ENCODE data around the gene OBSL1.

OBSL1 gene

DNA sequence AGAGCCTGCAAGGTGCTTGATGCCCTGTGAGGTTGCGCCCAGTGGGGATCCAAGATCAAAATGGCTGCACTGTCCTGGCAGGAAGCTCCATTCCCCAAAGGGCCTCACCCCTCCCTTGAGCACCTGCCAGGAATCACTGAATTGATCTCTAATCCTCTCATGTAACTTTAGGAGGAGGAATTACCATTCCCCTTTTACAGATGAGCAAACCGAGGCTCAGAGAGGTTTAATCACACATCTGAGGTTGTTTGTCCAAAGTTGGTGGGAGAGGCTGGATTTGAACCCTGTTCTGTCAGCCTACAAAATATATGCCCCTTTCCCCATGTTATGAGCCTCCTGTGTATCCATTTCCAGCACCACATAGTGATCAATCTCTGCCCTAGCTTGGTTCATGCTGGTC is 46.5 kb downstream of the OBSL1 start:
- TF ChIP-seq, protein P1, sequence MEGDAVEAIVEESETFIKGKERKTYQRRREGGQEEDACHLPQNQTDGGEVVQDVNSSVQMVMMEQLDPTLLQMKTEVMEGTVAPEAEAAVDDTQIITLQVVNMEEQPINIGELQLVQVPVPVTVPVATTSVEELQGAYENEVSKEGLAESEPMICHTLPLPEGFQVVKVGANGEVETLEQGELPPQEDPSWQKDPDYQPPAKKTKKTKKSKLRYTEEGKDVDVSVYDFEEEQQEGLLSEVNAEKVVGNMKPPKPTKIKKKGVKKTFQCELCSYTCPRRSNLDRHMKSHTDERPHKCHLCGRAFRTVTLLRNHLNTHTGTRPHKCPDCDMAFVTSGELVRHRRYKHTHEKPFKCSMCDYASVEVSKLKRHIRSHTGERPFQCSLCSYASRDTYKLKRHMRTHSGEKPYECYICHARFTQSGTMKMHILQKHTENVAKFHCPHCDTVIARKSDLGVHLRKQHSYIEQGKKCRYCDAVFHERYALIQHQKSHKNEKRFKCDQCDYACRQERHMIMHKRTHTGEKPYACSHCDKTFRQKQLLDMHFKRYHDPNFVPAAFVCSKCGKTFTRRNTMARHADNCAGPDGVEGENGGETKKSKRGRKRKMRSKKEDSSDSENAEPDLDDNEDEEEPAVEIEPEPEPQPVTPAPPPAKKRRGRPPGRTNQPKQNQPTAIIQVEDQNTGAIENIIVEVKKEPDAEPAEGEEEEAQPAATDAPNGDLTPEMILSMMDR (IDR thresholded peaks at IDR 0.05; ENCODE audit: low read depth, low read length): no peak
- Histone ChIP-seq H3K9me3 (no peaks in the 10 kb centered on the region), H3K36me3 (no peaks in the 10 kb centered on the region), H3K4me1 (peaks cover 74% of the 10 kb centered on the region), H3K27me3 (no peaks in the 10 kb centered on the region), H3K4me3 (ENCODE audit: low read depth, low read length) (no peak overlapping the region)
- no peak for DNase-seq

DNA sequence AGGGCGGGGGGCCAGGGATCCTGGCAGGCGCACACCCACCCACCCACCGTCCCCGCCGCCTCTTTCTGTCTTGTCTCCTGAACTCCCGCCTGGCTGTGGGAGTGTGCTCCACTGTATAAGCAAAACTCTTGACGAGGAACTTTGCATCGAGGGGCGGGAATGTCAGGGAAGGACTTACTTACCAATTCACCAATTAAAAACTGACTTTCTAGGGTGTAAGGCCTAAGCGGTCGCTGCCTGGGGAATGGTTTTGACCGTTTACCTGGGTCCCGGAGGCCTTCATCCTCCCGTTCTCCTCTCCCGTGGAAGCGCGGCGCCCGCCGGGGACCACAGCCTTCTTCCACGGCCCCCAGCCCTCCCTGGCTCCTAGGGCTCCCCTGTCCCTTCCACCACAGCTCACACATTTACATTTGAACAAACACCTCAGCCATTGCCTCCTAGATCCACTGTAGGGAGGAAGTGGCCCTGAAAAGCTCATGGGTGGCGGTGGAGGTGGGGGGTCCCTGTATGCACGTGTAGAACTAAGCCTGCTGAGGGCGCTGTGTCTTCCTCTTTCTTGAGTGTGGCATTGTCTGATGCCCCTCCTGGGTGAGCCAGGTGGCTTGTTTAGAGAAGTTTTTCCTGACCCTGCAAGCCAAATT is 48.2 kb downstream of the OBSL1 start:
- Histone ChIP-seq H3K9me3 (no peaks in the 10 kb centered on the region), H3K36me3 (no peaks in the 10 kb centered on the region), H3K4me3 (ENCODE audit: low read depth, low read length) (peak overlapping the region; percentile 35; the same call in 1 of the 2 replicates), H3K4me1 (peaks cover 74% of the 10 kb centered on the region), H3K27me3 (no peaks in the 10 kb centered on the region)
- TF ChIP-seq, protein P1 (IDR thresholded peaks at IDR 0.05; ENCODE audit: low read depth, low read length): no peak; the same call in 1 of the 2 replicates
- DNase-seq: no peak

DNA sequence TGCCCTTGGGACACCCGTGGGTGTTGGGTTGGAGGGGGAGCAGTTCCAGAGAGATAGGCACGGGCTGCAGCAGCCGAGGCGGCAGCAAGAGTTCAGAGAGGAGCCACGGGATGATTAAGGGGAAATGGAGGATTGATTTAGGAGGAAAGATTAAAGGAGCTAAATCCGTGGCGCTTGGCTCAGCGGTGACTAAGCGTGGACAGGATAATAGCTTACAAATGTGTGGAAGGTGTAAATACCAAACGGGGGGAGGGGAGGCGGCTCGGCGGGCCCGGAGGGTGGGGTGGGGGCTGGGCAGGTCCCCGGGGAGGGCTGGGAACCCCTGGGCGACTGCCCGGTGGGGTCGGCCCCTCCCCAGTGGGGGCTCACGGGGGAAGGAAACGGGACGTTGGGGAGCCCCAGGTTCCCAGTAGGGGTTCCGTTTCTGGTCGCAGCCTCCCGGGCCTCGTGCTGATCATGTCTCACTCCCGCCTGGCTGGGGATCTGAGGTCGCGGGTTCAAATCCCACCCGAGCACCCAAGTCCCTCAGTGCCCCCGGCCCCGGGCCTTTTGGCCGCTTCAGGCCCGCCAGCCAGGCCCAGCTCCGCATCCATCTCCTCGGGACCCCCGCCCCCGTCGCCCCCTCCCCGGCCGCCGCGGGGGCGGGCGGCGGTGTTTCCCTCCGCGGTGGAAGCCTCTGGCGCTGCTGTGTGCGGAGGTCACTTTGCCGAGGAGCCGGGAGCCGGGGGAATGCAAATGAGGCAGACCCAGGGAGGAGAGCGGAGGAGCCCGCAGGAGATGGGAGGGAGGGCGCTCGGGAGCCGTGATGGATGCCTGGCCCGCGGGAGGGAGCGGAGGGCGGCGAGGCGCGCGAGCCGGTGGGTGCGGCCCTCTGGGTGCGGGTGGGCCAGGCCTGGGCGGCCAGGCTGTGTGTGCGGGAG is 49.0 kb downstream of the OBSL1 start:
- Histone ChIP-seq H3K27me3 (no peaks in the 10 kb centered on the region), H3K4me1 (peaks cover 68% of the 10 kb centered on the region), H3K36me3 (no peaks in the 10 kb centered on the region), H3K9me3 (no peaks in the 10 kb centered on the region), H3K4me3 (ENCODE audit: low read depth, low read length) (peak overlapping the region; percentile 35)
- DNase-seq: peak; percentile 77
- TF ChIP-seq, protein P1 (IDR thresholded peaks at IDR 0.05; ENCODE audit: low read depth, low read length): no peak

DNA sequence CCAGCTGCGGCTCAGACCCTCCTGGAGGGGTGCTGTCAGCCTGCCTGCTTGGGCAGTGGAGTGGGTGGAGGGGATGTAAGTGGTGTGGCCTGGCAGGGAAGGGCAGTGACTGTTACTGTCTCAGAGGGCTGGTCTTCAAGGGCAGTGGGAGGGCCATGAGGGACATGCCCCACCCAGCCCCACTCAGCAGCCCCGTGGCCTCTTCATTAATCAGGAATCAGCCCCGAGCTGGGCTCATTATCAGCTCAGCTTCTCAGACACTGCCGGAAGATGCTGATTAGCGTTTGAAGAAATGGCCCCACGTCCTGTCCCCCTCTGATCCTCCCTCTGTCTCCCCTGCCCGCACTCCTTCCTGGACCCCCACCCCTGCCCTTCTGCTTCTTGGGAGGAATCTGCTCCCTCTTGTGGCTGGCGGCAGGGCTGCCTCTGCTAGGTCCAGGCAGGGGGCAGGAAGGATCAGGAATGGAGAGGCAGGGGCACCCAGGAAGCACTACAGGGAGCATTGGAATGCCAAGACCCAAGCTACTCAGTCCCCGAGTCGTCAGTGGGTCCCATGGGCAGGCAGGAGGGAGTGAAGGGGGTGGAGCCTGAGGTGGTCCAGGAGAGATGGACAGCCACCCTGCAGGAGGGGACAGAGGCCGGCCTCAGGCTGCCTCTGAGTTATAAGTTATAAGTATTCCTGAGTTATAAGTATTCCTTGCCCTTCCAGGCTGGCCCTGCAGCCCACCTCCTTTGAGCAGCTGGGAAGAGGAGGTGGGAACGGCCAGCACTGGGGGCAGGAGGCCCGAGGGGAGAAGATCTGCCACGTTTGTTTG is 50.1 kb downstream of the OBSL1 start:
- TF ChIP-seq, protein P1 (IDR thresholded peaks at IDR 0.05; ENCODE audit: low read depth, low read length): peak; percentile 82
- H3K4me3 ChIP-seq (ENCODE audit: low read depth, low read length): peak overlapping the region; percentile 31
- no peaks in the 10 kb centered on the region for H3K9me3 ChIP-seq
- peak; percentile 84 for DNase-seq
- H3K36me3 ChIP-seq: no peaks in the 10 kb centered on the region
- peaks cover 63% of the 10 kb centered on the region for H3K4me1 ChIP-seq
- no peaks in the 10 kb centered on the region for H3K27me3 ChIP-seq

DNA sequence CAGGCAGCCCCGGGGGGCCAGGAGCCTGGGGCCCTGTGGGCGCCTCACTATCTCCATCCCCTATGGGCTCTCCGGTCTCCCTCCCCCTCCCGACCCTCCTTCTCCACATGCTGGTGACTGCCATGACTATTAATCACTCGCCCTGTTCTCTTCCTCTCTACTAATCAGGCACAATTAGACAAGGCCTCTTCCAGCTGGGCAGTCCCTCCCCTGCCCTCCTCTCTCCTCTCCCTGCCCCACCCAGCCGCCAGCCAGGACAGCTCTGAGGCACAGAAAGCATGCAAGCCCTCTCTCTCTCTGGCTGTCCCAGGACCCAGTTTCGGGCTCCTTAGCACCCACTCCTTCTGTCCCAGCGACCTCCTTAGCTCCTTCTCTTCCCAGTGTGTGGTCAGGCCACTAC is 51.3 kb downstream of the OBSL1 start:
- H3K4me3 ChIP-seq (ENCODE audit: low read depth, low read length): no peak overlapping the region
- H3K4me1 ChIP-seq: peaks cover 62% of the 10 kb centered on the region
- TF ChIP-seq, protein P1 (IDR thresholded peaks at IDR 0.05; ENCODE audit: low read depth, low read length): no peak
- no peaks in the 10 kb centered on the region for H3K27me3 ChIP-seq
- no peaks in the 10 kb centered on the region for H3K36me3 ChIP-seq
- peak; percentile 44 for DNase-seq
- H3K9me3 ChIP-seq: no peaks in the 10 kb centered on the region
